NCI-H2107 (cell line): ENCODE data around the gene ACE.

Source experiments
- DNase-seq: peaks from one replicate; lab custom pipeline; 2025; lab: John Stamatoyannopoulos, UW

ACE gene

DNA sequence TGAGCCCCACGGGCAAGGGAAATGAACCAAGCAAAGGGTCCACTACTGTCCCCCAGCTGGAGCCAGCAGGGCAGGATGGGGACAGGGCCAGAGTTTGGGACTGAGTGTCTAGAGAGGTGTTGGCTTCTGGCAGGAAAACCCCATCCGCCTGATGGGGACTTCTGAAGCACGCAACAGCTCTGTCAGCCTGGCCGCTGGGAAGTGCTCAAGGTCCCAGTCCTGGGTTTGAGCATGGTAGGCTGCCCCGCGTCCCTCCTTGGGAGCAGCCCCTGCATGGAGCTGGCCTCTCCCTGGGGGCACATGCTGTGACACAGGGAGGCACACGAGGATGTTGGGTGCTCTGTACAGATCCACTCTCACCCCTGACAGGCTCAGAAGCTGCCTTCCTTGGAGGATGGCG, 14.6 kb downstream of the ACE start:
- DNase-seq, result no peak

DNA sequence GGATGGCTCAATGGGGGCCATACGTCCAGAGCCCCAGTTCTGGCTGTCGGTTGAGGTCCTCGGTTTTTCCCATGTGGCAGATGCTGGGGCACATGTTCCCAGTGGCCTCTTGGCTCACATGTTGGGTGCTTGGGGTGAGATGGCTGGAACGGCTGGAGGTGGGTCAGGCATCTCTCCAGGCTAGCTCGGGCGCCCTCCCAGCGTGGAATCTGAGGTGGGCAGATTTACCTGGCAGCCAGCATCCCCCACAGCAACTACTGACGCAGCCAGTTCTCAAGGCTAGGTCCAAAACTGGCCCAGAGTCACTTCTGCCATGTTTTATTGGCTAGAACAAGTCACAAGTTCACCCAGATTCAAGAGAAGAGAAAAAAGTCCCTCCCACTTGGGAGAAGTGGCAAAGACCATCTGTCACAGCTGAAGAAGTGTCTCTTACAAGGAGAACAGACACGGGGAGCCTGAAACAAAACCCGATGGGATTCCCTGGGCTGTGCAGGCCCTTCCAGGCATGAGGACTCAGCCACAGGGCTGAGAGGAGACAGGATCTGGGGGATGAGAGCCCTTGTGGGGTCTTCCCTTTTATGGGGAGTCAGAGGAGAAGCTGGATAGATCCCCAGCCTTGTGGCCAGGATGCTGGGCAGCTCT, 15.2 kb downstream of the ACE start:
- no peak for DNase-seq

DNA sequence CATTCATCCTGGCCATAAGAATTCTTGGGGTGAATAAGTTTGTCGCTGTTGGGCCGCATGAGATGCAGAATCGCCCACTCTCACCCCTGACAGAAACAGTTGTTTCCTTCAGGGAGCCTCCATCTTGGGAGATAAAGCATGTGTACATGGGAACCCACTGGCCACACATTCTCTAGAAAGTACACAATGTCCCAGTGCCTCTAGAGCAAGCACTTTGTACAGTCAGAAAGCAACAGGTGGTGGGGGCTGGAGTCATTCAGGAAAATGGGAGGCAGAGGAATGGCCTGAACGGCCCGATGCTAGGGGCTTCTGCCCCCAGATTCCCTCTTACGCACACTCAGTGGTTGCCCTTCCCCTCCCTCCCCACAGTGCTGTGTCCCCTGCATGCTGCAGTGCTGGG, 16.1 kb downstream of the ACE start:
- no peak for DNase-seq

DNA sequence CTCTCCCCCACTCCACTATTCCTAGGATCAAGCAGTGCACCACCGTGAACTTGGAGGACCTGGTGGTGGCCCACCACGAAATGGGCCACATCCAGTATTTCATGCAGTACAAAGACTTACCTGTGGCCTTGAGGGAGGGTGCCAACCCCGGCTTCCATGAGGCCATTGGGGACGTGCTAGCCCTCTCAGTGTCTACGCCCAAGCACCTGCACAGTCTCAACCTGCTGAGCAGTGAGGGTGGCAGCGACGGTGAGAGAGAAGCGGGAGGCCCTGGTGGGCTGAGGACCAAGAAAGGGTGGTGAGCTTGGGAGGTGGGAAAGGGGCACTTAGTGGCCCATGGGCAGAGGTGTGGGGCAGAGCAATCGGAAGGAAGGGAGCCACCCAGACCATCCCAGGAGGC, 16.6 kb downstream of the ACE start:
- DNase-seq, result no peak

DNA sequence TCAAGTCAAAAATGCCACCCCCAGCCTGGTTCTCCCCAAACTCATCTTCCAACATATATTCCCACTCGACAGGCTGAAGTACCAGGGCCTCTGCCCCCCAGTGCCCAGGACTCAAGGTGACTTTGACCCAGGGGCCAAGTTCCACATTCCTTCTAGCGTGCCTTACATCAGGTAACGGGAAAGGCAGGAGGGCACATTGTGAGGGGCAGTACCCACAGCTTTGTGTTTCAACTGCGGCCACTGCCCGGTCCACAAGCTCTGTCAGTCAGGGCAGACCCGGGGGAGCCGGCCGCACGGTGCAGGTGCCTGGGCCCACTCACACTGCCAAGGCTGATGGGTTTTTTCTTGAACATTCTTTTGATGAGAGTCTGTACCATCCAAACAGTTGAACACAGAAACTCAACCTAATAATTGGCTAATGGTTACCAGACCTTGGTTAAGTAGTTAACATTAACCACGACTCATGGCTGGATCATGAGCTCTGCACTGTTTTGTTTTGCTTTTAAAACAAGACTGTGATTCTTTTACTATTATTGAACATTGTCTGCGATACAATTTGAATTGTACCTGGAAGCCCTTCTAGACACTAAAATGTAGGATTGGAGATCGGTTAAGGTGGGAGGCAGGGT, 17.6 kb downstream of the ACE start:
- DNase-seq, result no peak

DNA sequence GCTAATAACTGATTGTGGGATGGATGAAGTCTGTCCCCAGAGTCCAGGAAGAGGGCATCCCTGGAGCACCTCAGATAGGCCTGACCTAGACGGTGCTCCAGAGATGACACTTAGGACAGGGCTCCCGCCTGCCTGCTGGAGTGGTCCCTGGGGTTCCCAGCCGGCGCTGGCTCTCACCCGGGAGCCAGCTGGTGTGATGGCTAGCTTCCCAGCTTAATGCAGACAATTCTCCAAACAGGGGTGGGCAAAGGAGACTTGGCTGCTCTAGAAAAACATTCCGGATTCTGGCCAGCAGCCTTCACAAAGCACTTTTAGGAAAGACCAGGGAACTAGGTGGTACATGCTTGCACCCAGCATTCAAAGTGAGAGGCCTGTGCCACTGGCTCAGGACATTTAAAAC, 18.6 kb downstream of the ACE start:
- no peak for DNase-seq

DNA sequence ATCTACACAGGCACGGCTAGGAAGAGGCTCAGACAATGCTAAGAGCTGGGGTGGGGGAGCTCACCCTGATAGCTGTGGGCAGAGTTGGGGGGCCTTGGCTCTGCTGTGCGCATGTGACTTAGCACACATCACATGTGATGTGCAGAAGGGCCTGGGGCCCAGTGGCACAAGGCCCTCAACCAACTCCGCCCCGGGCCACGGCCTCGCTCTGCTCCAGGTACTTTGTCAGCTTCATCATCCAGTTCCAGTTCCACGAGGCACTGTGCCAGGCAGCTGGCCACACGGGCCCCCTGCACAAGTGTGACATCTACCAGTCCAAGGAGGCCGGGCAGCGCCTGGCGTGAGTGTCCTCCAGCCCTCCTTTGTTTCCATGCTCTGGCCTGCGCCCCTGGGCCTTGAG, 19.3 kb downstream of the ACE start:
- DNase-seq, result no peak

DNA sequence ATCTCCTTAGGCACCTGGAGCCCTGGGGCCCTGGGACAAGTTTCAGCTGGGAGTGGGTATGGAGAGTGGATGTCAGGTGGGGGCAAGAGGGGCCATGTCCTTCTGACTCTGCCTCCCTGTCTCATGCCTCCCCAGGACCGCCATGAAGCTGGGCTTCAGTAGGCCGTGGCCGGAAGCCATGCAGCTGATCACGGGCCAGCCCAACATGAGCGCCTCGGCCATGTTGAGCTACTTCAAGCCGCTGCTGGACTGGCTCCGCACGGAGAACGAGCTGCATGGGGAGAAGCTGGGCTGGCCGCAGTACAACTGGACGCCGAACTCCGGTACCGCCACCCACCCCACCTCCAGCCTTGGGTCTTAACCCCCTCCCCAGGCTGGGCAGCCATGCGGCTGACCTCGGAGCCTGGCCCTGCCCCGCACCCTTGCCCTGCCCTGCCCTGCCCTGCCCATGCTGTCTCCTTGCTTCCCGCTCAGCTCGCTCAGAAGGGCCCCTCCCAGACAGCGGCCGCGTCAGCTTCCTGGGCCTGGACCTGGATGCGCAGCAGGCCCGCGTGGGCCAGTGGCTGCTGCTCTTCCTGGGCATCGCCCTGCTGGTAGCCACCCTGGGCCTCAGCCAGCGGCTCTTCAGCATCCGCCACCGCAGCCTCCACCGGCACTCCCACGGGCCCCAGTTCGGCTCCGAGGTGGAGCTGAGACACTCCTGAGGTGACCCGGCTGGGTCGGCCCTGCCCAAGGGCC, 20.0 kb downstream of the ACE start:
- no peak for DNase-seq

DNA sequence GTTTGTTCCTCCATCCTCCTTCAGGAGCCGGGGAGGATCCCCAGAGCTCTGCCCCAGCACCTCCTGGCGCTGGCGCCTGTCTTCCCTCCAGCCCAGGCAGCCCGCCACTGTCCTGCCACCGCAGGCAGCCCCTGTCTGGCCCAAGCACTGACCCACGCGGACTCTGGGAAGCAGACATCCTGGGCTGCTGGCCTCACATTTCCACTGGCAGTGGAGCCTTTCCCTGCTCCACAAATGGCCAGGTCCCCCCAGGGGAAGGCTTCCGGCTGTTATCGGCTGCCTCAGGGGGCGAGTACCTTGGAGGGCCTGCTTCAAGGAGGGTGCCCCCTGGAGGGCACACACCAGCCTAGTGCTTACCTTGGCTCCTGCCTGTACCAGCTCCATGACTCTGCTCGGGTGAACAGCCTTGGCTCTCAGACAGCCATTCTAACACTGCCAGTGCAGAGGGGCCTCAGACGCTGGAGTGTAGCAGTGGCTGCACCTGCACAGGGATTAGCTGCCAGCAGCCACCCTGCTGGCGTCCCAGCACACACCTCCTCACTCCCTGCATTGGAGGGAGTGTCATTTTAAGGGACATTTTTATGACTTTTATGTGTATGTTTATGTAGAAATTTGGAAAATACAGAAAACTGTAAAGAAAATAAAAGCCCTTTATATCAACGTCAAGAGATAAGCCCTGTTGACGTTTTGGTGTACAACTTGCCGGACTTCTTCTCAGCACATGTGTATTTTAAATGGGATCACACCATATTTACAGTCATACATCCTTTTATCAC, 21.0 kb downstream of the ACE start:
- DNase-seq, result no peak

DNA sequence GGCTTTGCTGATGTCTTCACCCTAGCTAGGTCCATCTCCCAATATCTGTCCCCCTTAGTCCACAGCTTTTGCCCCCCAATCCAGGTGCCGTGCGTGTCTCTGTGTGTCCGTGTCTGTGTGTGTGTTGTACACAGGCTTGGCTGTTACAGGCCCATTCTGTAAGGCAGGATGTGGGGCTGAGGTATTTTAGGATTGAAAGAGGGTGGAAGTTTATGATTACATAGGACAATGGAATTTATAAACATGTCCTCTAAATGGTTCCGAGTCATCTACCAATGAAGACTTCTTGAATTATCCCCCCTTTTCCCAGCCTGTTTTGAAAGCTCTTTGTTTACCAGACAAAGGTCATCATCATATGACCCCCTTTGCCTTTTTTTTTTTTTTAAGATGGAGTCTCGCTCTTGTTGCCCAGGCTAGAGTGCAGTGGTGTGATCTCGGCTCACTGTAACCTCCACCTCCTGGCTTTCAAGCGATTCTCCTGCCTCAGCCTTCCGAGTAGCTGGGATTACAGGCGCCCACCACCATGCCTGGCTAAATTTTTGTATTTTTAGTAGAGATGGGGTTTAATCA, 21.9 kb downstream of the ACE start:
- no peak for DNase-seq

DNA sequence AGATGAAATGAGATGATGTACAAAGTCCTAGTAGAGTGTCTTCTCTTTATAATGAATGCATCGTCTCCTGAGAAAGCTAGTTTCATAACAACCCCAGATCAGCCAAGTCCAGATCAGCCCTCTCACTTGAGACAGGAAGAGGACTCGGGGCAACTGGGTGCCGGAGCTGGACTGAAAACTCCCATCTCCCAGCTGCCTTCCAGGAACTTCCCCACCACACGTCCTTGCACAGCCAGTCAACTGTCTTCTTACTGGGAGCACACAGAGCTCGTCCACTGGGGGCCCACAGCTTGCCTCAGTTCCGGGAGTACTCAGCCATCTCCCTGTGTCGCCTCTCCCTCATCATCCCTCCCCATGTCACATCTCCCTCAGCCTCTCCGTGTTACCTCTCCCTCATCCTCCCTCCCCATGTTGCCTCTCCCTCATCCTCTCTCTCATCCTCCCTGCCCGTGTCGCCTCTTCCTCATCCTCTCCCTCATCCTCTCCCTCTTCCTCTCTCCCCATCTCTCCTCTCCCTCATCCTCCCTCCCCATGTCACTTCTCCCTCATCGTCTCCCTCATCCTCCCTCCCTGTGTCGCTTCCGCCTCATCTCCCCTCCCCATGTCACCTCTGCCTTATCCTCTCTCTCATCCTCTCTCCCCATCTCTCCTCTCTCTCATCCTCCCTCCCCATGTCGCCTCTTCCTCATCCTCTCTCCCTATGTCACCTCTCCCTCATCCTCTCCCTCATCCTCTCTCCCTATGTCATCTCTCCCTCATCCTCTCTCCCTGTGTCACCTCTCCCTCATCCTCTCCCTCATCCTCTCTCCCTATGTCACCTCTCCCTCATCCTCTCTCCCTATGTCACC, 23.9 kb downstream of the ACE start:
- DNase-seq, result no peak

DNA sequence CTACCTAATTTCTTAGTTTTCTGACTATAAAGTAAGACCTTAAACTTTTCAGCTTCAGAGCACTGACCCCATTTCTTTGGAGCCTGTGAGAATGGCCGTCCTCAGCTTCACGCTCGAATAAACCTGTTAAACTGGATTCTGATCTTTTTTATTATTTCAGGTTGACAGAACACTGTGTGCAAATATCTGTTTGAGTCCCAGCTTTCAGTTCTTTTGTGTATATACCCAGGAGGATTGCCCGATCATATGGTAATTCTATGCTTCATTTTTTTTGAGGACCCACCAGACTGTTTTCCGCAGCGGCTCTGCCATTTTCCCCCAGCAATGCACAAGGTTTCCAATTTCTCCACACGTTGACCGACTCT, 26.5 kb downstream of the ACE start:
- DNase-seq, result no peak

DNA sequence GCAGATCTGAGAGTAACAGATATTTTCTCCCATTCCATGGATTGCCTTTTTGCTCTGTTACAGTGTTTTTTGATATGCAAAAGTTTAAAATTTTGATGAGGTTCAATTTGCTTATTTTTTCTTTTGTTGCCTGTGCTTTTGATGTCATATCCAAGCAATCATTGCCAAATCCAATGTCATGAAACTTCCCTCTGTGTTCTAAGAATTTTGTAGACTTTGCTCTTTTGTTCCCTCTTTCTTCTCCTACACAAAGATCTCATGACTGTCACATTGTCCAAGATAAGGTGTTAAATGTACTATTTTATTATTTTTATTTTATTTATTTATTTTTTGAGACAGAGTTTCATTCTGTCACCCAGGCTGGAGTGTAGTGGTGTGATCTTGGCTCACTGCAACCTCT, 27.4 kb downstream of the ACE start:
- DNase-seq, result no peak

DNA sequence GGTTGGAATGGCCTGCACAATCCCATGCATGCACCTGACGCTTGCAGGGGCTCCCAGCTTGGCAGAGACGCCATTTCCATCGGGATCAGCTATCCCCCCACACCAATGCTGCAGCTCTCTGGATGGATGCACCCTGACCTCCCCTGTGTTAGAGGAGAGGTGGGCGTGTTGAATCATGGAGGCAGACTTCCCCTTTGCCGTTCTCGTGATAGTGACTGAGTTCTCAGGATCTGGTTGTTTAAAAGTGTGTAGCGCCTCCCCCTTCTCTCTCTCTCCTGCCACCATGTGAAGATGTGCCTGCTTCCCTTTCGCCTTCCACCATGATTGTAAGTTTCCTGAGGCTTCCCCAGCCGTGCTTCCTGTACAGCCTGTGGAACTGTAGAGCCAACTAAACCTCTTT, 28.5 kb downstream of the ACE start:
- DNase-seq, result no peak

DNA sequence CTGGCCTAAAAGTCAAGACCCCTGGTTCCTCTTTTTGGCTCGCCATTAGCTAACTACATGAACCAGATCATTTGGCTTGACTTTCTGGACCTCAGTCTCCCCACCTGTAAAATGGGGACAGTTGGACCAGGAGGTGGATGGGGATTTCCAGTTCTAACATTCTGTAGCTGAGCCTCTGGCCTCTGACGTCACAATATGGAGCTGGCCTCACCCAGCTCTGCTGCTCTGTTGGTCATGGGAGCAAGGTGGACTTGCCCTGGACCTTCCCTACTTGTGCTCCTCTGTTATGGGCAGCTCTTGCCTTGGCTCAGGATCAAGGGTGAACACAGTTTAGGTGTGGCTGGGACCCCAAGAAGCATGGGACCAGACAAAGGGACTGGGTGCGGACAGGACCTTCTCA, 29.8 kb downstream of the ACE start:
- DNase-seq, result no peak

DNA sequence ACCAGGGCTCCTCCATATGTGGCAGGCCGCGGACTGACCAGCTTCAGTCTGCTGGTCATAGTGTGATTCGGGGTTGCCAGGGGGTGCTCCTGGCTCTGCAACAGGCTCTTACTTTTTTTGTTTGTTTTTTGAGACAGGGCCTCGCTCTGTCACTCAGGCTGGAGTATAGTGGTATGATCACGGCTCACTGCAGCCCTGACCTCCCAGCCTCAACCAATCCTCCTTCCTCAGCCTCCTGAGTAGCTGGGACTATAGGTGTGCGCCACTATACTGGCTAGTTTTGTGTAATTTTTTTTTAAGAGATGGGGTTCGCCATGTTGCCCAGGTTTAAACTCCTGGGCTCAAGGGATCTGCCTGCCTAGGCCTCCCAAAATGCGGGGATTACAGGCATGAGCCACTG, 34.5 kb downstream of the ACE start:
- DNase-seq, result no peak

DNA sequence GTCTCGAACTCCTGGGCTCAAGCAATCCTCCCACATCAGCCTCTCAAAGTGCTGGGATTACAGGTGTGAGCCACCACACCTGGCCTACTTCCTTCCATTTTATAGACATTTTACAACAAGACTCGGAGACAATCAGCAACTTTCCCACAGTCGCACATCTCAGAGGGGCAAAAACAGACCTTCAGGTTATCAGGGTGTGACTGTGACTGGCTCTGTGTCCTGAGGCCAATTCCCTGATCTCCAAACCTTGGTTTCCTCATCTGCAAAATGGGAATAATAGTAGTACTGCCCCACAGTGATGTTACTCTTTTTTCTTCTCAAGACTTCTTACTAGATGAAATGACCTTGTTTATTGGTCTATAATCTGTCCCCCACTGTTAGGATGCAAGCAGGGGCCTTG, 35.5 kb downstream of the ACE start:
- DNase-seq, result no peak

DNA sequence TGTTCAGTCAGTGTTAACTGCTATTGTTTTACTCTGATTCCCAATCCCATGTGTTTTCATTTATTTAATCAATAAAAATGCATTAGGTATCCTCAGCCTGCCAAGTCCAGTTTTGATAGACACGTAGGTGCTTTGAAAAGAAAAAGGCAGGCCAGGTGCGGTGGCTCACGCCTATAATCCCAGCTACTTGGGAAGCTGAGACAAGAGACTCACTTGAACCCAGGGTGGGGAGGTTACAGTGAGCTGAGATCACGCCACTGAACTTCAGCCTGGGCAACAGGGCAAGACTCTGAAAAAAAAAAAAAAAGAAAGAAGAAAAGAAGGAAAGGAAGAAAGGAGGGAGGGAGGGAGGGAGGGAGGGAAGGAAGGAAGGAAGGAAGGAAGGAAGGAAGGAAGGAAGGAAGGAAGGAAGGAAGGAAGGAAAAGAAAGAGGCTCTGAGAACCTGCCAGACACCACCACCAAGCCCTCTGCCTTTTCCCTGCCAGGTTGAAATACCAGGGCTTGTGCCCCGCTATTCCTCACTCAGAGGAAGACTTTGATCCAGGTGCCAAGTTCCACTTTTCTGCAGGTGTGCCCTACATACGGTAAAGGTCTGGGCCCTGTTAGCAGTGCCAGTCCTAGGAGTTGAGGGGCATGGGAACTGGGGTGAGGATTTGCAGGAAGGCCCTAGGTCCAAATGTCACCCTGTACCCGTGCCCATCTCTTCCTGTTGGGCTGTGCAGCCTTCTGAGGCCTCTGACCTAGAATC, 36.2 kb downstream of the ACE start:
- DNase-seq, result no peak

DNA sequence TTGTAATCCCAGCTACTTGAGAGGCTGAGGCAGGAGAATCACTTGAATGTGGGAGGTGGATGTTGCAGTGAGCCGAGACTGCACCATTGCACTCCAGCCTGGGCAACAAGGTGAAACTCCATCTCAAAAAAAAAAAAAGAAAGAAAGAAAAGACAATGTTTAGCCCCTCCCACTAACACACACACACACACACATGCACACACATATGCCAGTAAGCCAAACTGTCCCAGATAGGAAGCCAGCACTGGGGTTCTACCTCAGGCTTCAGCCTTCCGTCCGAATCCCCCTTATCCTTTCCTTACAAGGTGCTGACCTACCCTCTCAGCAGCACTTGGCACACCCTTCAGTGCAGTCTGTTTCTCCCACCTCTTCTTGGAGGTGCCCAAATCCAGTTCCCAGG, 37.6 kb downstream of the ACE start:
- no peak for DNase-seq

DNA sequence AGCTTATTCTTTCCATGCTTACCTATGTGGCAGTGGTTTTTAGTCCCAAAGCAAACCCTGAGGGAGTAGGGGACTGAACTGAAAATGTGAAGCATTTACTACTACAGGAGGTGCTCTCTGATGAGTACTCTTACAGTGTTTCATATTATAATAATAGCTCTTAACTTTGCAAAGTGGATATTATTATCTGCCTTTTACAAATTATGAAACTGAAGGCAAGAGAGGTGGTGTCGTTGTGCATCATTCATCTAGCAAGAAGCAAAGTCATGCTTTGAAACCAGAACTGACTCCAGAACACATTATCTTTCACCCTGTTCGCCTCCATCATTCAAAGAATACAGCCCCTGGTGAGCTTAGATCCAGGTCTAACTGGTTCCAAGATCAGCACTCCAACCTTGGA, 38.1 kb downstream of the ACE start:
- DNase-seq, result no peak

DNA sequence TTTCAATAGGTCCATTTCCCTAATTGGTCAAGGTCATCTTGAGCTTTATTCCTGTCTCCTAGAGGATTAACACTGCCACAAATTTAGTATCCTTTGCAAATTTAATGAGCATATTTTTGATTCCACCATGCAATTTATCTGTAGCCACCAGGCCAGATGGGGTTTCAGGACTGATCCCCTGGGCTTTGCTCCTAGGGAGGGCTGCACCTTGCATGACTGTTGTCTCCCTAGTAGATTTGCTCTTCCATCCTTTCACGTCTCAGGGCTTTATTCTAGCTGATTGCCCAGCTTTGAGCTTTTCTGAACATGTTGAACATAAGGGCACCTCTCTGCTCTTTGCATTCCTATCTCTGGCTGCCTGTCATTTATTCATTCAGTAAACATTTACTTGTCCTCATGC, 38.6 kb downstream of the ACE start:
- DNase-seq, result no peak
